Progenitor cell of endocrine pancreas (in vitro differentiated cells): ENCODE results near the gene UVRAG. TPM values are rescaled to one million over a fixed set of nuclear protein-coding genes. Genes with fewer than 3 reads are reported as not detected.

ENCODE experiments used
- DNase-seq: peaks from one replicate; pipeline ENCODE4 v3.0.0; 2021; ENCODE audit warnings: low spot score; ENCODE audit not compliant: unreplicated experiment
- H3K27ac Mint-ChIP-seq: 2 replicates; pipeline ENCODE4 v1.8.0; 2021; ENCODE audit warnings: mild to moderate bottlenecking, moderate library complexity, mixed read lengths
- H3K27me3 Mint-ChIP-seq: 2 replicates; pipeline ENCODE4 v1.8.0; 2021; ENCODE audit warnings: mixed read lengths
- H3K36me3 Mint-ChIP-seq: 2 replicates; pipeline ENCODE4 v1.8.0; 2022; ENCODE audit warnings: mixed read lengths; ENCODE audit not compliant: insufficient read depth
- H3K4me1 Mint-ChIP-seq: 2 replicates; pipeline ENCODE4 v1.8.0; 2021; ENCODE audit warnings: low read depth, mixed read lengths
- H3K4me3 Mint-ChIP-seq: 2 replicates; pipeline ENCODE4 v1.8.0; 2021; ENCODE audit warnings: low read depth, mild to moderate bottlenecking, moderate library complexity, mixed read lengths
- H3K9me3 Mint-ChIP-seq: 2 replicates; pipeline ENCODE4 v1.8.0; 2021; ENCODE audit warnings: low read depth, mixed read lengths
- CTCF ChIP-seq: fragments of 200-600 bp; sonication (generic); IDR thresholded peaks from one replicate; pipeline ENCODE4 v1.5.0; 2021; ENCODE audit warnings: antibody characterized with exemption, mild to moderate bottlenecking; ENCODE audit not compliant: unreplicated experiment
- total RNA-seq: library from RNA; stranded (reverse); gene quantifications from 2 replicates; pipeline ENCODE4 v1.2.1, GENCODE V29; 2021

The UVRAG gene
- total RNA-seq, 1 donor from 2014 or later = 25.7 TPM

- Mint-ChIP-seq H3K4me3 (no peak overlapping the region), H3K4me1 (no peaks in the 10 kb centered on the region), H3K27ac (no peak overlapping the region), H3K9me3 (no peaks in the 10 kb centered on the region), H3K36me3 (no peaks in the 10 kb centered on the region), H3K27me3 (peaks cover 12% of the 10 kb centered on the region)
- no peak for TF ChIP-seq CTCF
- DNase-seq = no peak
Measured at GRCh38 chr11:76164081-76164480, 349.1 kb downstream of the UVRAG start.

GRCh38 chr11:76164861-76165751 is 350.1 kb downstream of the UVRAG start:
- H3K4me1 Mint-ChIP-seq = no peaks in the 10 kb centered on the region
- H3K36me3 Mint-ChIP-seq = no peaks in the 10 kb centered on the region
- no peak overlapping the region for H3K27ac Mint-ChIP-seq
- TF ChIP-seq CTCF = no peak
- DNase-seq = no peak
- H3K27me3 Mint-ChIP-seq = peaks cover 7% of the 10 kb centered on the region
- no peak overlapping the region for H3K4me3 Mint-ChIP-seq
- no peaks in the 10 kb centered on the region for H3K9me3 Mint-ChIP-seq

GRCh38 chr11:76166314-76166713 is 351.3 kb downstream of the UVRAG start:
- TF ChIP-seq CTCF = no peak
- DNase-seq = no peak
- no peak overlapping the region for H3K27ac Mint-ChIP-seq
- no peaks in the 10 kb centered on the region for H3K36me3 Mint-ChIP-seq
- peaks cover 7% of the 10 kb centered on the region for H3K27me3 Mint-ChIP-seq
- no peaks in the 10 kb centered on the region for H3K4me1 Mint-ChIP-seq
- H3K9me3 Mint-ChIP-seq = no peaks in the 10 kb centered on the region
- H3K4me3 Mint-ChIP-seq = no peak overlapping the region

GRCh38 chr11:76167590-76167989 is 352.6 kb downstream of the UVRAG start:
- Mint-ChIP-seq H3K4me3 (no peak overlapping the region), H3K9me3 (no peaks in the 10 kb centered on the region), H3K27me3 (peaks cover 10% of the 10 kb centered on the region), H3K27ac (no peak overlapping the region), H3K36me3 (no peaks in the 10 kb centered on the region), H3K4me1 (no peaks in the 10 kb centered on the region)
- TF ChIP-seq CTCF = no peak
- no peak for DNase-seq

GRCh38 chr11:76169473-76169896 is 354.5 kb downstream of the UVRAG start:
- TF ChIP-seq CTCF = no peak
- H3K4me1 Mint-ChIP-seq = no peaks in the 10 kb centered on the region
- peaks cover 19% of the 10 kb centered on the region for H3K27me3 Mint-ChIP-seq

More at GRCh38 chr11:76169473-76169896, 354.5 kb downstream of the UVRAG start:
- DNase-seq = no peak
- H3K4me3 Mint-ChIP-seq = no peak overlapping the region
- H3K36me3 Mint-ChIP-seq = no peaks in the 10 kb centered on the region
- peak overlapping the region; percentile 41 for H3K27ac Mint-ChIP-seq
- H3K9me3 Mint-ChIP-seq = no peaks in the 10 kb centered on the region
